ENCODE measurements around the gene MAP2. TPM values are rescaled to one million over a fixed set of nuclear protein-coding genes. Genes with fewer than 3 reads are reported as not detected.

The MAP2 gene
- total RNA-seq, 3 donors from 2014 or later, result 8.2 to 18.6 (median 11.5) TPM

DNA sequence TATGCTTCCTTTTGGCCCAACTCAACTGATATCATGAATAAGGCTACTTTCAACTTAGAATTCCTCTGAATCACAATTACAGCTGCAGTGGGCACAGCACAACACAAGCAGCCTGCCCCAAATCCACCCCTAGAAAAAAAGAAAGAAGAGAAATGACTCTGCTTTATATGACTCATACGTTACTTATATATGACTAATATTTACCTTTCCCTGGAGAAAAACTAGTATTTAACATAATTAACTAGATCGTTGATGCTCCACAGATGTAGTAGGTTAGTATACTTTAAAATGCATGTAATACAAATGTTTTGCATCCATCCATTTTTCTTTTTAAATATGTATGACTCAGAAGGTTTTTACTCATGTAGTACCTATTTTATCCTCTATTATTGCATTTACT is 214.5 kb downstream of the MAP2 start:
- Histone ChIP-seq H3K27me3 (no peaks in the 10 kb centered on the region), H3K9me3 (no peaks in the 10 kb centered on the region), H3K4me1 (no peaks in the 10 kb centered on the region), H3K36me3 (peaks cover 3% of the 10 kb centered on the region), H3K27ac (no peak overlapping the region), H3K4me3 (no peak overlapping the region)
- TF ChIP-seq POLR2A (IDR thresholded peaks at IDR 0.05) (no peak), POLR2AphosphoS5 (IDR thresholded peaks at IDR 0.05) (no peak)
- TF ChIP-seq, protein P1, sequence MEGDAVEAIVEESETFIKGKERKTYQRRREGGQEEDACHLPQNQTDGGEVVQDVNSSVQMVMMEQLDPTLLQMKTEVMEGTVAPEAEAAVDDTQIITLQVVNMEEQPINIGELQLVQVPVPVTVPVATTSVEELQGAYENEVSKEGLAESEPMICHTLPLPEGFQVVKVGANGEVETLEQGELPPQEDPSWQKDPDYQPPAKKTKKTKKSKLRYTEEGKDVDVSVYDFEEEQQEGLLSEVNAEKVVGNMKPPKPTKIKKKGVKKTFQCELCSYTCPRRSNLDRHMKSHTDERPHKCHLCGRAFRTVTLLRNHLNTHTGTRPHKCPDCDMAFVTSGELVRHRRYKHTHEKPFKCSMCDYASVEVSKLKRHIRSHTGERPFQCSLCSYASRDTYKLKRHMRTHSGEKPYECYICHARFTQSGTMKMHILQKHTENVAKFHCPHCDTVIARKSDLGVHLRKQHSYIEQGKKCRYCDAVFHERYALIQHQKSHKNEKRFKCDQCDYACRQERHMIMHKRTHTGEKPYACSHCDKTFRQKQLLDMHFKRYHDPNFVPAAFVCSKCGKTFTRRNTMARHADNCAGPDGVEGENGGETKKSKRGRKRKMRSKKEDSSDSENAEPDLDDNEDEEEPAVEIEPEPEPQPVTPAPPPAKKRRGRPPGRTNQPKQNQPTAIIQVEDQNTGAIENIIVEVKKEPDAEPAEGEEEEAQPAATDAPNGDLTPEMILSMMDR (IDR thresholded peaks at IDR 0.05), result no peak
- DNase-seq (ENCODE audit: low spot score in 2 of 2), result no peak
- intact Hi-C loops (cut with DNase I; ENCODE audit: low total_unique reads), result no loop called here

DNA sequence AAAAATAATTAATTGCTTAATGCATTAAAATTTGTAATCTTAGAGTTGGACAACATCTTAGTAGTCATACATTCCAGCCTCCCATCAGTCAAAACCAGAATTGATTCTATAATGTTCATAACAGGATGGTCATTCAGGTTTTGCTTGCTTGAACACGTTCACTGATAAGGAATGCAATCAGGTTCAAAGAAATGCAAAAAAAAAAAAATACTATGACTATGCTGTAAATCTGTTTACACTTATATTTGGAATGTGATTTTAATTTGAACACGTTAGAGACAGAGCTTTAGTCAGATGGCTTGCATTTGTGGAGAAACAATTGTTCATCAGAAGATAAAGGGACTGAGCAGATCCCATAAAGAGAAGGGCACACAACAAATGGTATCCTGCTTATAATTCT is 216.5 kb downstream of the MAP2 start:
- Histone ChIP-seq H3K9me3 (no peaks in the 10 kb centered on the region), H3K27me3 (no peaks in the 10 kb centered on the region), H3K27ac (no peak overlapping the region), H3K4me3 (no peak overlapping the region), H3K4me1 (no peaks in the 10 kb centered on the region), H3K36me3 (peaks cover 3% of the 10 kb centered on the region)
- intact Hi-C loops (cut with DNase I; ENCODE audit: low total_unique reads), result no loop called here
- DNase-seq (ENCODE audit: low spot score in 2 of 2), result no peak
- no peak for TF ChIP-seq POLR2A (IDR thresholded peaks at IDR 0.05)
- TF ChIP-seq POLR2AphosphoS5 (IDR thresholded peaks at IDR 0.05), result no peak
- TF ChIP-seq, protein P1 (IDR thresholded peaks at IDR 0.05), result no peak

DNA sequence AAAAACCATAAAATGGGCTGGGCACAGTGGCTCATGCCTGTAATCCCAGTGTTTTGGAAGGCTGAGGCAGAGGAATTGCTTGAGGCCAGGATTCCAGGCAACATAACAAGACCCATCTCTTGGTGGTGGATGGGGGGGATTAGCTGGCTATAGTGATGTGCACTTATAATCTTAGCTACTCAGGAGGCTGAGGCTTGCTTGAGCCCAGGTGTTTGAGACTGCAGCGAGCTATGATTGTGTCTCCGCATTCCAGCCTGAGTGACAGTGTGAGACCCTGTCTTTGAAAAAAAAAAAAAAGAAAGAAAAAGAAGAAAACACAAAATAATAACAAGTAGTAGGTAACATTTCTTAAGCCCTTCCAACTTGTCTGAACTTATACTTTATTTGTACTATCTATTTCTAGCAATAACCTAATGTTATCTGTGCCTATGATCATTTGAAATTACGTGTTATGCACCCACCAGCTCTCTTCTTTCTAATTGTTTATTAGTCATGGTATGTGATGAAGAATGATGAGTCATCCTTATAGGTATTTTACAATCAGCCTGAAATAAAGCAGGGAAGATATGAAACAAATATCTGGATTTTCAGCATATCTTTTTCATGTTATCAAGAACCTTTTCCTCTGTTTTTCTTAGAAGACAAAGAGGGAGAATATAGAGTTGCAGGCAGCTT is 218.4 kb downstream of the MAP2 start:
- intact Hi-C loops (cut with DNase I; ENCODE audit: low total_unique reads), result no loop called here
- H3K4me1 ChIP-seq, result no peaks in the 10 kb centered on the region
- no peak overlapping the region for H3K27ac ChIP-seq
- no peaks in the 10 kb centered on the region for H3K9me3 ChIP-seq
- TF ChIP-seq POLR2A (IDR thresholded peaks at IDR 0.05) (no peak), POLR2AphosphoS5 (IDR thresholded peaks at IDR 0.05) (no peak)
- TF ChIP-seq, protein P1 (IDR thresholded peaks at IDR 0.05), result no peak
- no peaks in the 10 kb centered on the region for H3K27me3 ChIP-seq
- DNase-seq (ENCODE audit: low spot score in 2 of 2), result no peak
- peaks cover 3% of the 10 kb centered on the region for H3K36me3 ChIP-seq
- H3K4me3 ChIP-seq, result no peak overlapping the region

DNA sequence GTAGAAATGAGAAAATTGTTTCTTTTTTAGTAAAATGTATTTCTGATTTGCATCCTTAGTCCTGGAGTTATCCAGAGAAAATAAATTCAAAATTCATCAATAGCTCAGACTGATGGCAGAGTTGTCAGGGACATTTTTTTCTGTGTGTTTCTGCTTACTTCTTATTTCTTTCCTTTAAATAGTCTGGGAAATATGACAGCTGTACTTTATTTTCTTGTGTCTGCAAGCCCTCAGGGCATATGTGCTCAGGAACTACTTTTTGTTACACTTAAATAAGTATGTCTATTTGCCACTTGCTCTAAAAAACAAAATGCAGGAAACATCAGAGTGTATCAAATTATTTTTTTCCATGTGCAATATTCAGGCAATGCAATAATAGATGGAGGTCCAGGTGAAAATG is 221.0 kb downstream of the MAP2 start:
- Histone ChIP-seq H3K9me3 (no peaks in the 10 kb centered on the region), H3K4me3 (no peak overlapping the region), H3K27me3 (no peaks in the 10 kb centered on the region), H3K27ac (no peak overlapping the region), H3K4me1 (no peaks in the 10 kb centered on the region), H3K36me3 (no peaks in the 10 kb centered on the region)
- intact Hi-C loops (cut with DNase I; ENCODE audit: low total_unique reads), result no loop called here
- DNase-seq (ENCODE audit: low spot score in 2 of 2), result no peak
- TF ChIP-seq, protein P1 (IDR thresholded peaks at IDR 0.05), result no peak
- TF ChIP-seq POLR2AphosphoS5 (IDR thresholded peaks at IDR 0.05) (no peak), POLR2A (IDR thresholded peaks at IDR 0.05) (no peak)

DNA sequence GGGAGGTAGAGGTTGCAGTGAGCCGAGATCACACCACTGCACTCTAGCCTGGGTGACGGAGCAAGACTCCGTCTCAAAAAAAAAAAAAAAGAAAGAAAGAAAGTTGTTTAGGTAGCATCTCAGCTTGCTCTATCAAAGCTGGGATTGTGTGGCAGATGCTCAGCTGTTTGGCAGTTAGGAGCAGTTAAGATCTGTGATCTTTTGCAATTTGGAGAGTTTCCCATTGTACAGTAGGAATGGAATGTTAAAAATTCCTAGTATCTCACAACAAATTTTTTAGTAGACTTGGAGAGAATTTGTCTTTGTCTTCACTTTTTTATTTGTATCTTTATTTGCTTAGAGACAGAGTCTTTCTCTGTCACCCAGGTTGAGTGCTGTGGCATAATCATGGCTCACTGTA is 224.9 kb downstream of the MAP2 start:
- DNase-seq (ENCODE audit: low spot score in 2 of 2), result no peak
- Histone ChIP-seq H3K36me3 (no peaks in the 10 kb centered on the region), H3K27ac (no peak overlapping the region), H3K4me1 (no peaks in the 10 kb centered on the region), H3K4me3 (no peak overlapping the region), H3K27me3 (no peaks in the 10 kb centered on the region), H3K9me3 (no peaks in the 10 kb centered on the region)
- TF ChIP-seq POLR2A (IDR thresholded peaks at IDR 0.05) (no peak), POLR2AphosphoS5 (IDR thresholded peaks at IDR 0.05) (no peak)
- TF ChIP-seq, protein P1 (IDR thresholded peaks at IDR 0.05), result no peak
- intact Hi-C loops (cut with DNase I; ENCODE audit: low total_unique reads), result no loop called here
